ENCODE measurements around the gene G3BP2.
"Not testable (repeated sequence)": the region's sequence is repeated elsewhere in the genome, so short reads cannot be mapped to it uniquely, and the experiment has no call there.

Gene G3BP2

DNA sequence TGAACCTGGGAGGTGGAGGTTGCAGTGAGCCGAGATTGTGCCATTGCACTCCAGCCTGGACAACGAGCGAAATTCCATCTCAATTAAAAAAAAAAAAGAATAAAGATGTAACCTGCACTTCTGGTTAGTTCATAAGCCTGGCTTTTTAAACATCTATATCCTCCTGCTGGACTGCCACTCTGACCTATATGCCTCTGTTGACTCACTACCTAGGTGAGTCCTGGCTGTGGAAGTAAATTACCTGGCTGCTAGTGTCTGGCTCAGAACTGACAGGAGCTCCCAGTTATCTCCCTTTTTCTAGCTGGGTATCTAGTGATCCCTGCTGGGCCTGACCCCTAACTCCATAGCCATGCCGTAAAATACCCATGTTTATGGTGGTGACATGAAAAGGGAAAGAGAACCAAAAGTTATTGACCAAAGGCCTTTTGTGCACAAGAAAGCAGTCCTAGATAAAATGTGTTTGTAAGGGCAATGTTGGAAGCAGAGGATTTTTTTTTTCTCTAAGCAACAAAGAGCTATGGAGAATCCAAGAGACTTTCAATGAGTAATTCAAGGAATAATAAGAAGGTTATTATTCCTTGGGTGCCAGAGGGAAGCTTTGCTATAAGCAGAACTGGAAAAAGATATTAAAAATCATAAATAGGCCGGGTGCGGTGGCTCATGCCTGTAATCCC is 10.4 kb upstream of the G3BP2 start:
- no peak for DNase-seq

DNA sequence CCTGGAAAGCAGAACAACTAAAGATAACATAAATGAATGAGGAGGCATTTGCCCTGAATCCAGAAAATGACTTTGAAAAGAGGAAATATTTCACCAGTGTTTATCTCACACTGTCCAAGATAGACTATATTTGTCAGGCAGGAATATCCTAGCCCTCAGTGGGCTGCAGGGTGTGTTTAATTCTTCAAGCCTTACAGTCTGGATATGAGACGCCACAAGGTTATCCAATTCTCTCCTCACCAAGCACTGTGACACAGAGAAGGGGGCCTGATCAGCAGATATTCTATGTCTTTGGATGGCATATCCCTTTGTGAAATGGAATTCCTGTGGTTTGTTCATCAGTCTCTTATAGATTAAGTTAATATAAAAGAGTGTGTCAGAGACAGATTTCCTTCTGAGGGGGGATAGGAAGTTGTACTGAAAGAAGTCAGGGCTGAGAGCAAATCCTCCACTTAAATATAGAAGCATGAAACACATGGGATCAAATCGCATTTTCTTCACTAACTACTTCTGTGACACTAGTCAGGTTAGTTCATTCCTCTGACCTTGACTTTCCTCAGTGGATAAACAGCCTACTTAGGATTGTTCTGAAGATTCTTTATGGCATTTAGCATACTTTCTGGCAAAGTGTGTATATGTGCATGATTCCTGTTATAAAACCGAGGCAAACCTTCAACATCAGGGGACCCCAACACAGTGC is 6.8 kb upstream of the G3BP2 start:
- no peak for DNase-seq

DNA sequence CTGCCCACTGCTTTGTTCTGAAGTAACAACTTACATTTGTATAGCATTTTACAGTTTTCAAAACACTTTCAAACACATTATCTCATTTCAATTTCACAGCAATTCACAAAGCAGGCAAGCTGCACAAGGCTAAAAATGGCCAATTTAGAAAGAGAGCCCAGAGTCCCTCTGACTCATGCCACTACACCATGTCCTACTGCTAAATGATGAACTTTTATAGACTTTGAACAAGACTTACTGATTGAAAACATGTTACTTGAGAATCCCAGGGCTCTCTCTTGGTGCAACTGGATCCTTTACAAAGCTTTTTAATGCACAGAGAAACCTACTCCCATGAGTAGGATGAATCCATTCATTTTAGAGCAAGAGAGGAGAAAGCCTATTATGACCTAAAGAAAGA is 5.8 kb upstream of the G3BP2 start:
- no peak for DNase-seq

DNA sequence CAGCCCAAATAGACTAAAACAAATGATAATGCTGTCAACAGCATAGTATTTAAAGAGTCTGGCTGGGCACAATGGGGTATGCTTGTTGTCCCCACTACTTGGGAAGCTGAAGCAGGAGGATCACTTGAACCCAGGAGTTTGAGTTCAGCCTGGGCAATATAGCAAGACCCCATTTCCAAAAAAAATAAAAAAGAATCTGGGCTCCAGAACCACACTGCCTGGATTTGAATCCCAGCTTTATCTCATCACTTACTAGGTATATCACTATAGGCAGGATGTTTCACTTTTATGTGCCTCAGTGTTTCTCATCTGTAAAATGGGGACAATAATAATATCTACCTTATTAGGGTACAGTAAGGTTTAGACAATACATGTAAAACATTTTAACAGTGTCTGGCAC is 5.3 kb upstream of the G3BP2 start:
- DNase-seq, result no peak

DNA sequence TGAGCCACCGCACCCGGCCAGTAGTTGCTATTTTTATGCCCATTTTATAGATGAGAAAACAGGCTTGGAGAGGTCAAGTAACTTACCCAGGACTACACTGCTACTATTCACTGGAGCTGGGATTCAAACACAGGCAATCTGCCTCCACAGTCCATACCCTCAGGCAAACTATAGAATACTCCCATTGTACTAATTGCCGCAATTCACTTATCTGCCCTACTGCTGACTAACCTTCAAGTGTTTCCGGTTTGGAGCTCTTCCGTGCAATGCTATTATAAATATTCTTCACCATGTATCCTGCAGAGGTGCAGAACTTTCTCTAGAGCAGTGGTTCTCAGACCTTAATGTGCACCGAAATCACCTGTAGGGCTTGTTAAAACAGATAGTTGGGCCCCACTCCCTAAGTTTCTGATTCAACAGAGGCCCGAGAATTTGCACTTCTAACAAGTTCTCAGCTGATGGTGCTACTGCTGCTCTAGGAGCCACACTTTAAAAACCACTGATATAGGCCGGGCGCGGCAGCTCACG is 1.9 kb upstream of the G3BP2 start:
- DNase-seq, result no peak

DNA sequence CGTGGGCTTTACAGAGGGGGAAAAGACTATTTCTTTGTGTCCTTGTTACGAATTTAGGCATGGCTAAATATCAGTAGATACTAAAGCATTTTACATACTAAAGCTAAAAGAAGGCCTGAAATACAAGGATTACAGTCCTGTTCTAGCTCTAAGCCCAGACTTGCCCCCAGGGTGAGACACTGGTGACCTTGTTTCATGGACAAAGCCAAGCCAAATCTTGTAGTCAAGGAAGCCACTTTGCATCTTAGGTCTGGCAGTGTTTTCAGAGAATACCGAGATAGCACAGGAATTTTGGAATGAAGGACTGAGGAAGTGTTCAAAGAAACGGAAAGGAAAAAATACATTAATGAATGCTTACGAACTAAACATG is 733 bp upstream of the G3BP2 start:
- no peak for DNase-seq

DNA sequence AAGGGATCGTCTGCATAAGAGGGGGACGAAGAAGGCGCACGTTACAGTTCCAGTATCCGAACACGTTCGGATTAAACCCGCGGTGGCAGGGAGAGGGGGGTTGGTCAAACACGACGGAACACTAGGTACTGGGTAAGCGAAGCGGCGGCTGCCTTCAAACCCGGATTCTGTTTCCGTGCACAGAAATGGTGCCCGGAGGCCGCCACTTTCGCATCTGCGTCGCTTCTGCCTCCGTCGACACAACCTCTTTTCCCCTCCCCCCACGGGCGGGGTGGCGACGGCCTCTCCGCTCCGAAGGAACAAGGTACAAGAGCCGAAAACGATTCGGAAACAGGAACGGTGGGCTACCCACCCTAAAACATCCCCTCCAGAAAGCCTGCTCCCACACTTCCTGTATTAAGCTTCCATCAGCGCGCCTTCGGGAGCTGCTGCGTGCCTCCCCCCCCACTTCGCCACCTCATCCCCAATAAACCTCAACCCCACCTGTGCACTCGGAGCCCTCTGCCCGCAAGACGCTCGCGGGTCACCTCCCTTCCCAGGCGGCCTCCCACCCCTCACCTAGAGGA is 667 bp downstream of the G3BP2 start:
- no peak for DNase-seq

DNA sequence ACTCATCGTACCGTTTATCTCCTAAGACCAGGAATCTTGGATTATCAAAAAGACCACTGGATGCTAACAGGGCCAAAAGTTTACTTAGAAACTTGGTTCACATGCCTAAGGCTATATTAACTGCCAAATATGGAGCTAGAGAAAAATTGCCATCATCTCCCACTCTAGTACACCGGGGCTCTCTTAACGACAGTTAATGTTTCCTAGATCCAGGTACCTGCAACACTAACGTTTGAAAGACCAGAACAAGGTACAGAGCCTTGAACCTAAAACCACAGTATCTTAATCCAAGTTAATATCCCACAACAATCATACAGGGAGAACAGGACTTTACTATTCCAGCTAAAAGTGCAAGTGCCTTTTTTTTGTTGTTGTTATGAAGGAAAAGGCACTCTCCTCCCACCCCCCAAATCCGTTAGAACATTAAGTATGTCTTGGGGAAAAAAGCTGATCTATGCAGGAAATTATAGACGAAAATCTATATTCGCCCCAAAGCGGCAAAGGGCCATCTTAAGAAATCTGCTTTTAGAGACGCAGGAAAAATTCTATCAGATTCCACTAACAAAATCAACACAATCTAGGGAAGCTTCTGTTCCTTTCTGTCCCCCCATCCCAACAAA is 1.3 kb downstream of the G3BP2 start:
- DNase-seq, result no peak

DNA sequence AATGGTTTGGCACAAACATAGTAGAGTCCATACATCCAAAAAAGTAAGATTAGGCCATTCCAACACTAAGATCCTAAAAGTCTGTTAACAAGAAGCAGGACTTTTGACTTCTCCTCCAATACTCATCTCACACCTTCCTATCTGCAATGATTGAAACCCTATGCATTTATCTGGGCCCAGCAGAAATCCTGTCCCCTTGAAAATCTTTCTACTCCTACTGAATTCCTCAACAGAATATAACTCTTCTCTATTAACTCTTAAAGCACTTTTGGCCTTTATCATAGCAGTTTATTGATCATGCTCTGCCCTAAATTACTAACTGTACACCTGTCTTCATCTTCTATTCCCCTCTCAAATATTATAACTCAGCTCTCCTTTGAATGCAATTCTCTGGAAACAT is 4.6 kb downstream of the G3BP2 start:
- no peak for DNase-seq

DNA sequence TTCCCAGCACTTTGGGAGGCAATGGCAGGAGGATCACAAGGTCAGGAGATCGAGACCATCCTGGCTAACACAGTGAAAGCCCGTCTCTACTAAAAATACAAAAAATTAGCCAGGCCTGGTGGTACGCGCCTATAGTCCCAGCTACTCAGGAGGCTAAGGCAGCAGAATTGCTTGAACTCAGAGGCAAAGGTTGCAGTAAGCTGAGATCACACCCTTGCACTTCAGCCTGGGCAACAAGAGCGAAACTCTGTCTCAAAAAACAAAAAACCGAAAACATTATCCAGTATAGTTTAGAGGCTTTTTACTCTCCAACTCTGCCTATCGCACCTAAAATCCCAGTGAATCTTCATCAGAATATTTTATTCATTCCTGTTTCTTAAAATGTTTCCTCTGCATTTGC is 5.6 kb downstream of the G3BP2 start:
- not testable (repeated sequence) for DNase-seq

DNA sequence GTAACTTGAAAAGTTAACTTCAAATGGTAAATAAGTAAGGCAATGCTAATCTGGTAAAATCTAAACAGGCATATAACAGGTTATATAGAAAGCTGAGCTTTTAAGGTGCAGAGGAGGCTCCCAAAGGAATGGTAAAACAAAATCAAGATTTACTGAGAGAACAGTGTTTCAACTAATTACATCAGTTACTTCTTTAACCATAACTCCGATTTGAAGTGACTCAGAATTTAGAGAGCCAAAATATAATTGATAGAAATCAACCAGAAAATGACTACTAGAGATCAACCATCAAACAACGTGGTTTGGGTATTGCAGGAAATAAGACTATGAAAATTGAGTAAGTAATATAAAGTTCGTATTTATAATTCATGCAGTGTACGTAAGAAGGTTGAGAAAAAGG is 6.9 kb downstream of the G3BP2 start:
- DNase-seq, result no peak

DNA sequence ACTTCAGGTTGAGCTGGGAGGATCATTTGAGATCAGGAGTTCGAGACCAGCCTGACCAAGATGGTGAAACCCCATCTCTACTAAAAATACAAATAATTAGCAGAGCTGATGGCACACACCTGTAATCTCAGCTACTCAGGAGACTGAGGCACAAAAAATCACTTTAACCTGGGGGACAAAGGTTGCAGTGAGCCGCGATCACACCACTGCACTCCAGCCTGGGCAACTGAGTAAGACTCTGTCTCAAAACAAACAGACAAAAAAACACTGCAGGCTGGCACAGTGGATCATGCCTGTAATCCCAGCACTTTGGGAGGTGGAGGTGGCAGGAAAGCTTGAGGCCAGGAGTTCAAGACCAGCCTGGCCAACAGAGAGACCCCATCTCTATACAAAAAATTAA is 8.6 kb downstream of the G3BP2 start:
- not testable (repeated sequence) for DNase-seq

DNA sequence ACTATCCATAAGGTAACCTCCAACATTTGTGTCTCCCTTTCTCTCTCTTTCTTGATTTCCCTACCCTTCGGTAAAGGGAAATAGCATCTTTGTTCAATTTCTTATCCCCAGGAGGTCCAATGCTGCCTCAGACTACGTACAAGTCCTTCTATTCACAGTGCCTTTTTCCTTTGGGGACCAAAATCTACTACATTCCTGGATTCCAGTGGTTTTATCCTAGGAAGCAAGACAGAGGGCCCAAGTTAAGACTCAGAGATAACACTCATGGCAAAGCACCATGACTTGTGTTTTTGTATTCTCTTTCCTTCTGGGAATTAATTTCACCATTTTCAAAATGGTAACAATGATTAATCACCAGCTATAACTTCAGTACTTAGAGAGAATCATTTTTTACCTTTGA is 10.6 kb downstream of the G3BP2 start:
- no peak for DNase-seq

DNA sequence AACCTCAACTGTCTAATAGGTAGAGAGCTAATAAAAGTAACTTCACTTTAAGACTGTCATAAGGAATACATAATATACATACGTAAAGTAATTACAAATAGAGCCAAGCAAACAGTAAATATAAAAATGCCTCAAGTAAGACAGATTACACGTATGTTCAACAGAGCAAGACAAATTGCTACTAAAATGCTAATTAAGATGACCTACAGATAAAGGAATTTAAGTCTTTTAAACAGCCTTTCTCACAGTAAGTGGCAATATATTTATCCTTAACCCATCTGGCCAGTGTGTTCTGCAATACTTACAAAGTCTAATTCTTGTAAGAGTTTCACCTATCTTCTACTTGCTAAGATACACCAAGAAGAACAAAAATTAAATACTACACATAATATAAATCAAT is 12.7 kb downstream of the G3BP2 start:
- DNase-seq, result no peak

DNA sequence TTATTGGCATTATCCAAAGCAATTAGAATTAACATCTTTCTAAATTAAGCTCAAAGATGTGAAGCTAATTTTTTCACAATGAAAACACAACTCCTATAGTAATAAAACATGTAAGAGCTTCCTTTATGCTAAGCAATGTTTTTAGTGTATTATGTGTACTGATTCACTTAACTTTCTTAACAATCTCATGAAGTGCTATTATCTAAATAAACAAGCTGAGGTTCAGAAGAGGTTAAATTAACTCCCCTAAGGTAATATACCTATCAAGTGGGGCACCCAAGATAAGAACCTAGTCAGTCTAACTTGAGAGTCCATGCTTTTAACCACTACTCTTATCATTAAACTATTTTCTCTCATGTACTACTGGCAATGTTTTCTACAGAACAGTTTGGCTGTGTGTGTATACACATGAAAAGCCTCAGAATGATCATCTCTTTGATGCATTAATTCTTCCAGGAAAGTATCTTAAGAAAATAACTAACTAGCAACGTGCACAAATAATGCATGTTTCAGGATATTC is 13.6 kb downstream of the G3BP2 start:
- DNase-seq, result no peak

DNA sequence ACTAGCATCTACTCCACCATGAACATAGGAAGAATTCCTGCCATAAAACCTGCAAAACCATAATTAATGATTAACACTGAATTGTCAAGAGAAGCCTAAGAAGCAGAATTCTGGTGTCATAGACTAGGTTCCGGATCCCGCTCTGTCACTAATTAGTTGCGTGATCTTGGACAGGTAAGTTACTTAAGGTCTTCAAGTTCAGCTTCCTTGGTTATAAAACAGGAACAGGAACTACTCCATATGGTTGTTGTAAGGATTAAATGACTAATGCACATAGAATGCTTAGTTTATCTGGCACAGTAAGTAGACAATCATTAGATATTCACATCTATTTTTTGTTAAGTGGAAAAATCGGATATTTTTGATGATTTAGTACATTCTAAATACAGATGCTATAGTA is 14.3 kb downstream of the G3BP2 start:
- no peak for DNase-seq

DNA sequence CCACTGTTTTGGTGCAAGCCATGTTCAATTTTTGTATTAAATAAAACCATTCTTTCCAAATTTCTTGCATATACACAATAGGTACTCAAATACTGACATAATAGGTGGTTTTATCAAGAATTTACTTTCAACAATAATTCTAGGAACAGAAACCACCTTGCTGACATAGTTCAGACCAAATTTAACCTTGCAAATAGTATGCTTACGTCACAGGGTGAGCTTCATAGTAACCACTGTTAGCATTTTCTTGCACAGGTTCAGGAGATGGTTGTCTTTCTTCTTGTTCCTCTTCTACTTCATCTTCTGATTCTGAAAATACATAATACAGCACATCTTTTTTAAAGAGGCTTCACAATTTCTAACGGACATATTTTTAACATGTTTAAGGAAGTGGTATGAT is 17.6 kb downstream of the G3BP2 start:
- DNase-seq, result no peak

DNA sequence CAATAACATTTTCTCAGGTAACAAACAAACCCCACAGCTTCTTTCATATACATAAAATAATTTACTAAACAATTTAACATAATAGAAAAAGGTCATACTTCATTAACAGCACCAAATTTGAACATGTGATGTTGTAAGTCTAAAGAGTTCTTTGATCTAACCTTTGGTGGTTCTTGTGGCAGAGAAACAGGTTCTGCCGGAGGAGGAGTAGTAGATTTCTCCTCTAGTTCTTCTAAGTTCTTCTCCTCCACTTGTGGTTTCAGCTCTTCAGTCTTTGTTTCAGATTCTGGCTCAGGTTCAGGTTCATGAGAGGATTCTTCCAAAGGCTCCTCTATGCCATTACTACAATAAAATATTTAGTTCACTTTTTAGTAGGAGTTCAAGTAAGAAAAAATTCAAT is 18.3 kb downstream of the G3BP2 start:
- DNase-seq, result no peak

DNA sequence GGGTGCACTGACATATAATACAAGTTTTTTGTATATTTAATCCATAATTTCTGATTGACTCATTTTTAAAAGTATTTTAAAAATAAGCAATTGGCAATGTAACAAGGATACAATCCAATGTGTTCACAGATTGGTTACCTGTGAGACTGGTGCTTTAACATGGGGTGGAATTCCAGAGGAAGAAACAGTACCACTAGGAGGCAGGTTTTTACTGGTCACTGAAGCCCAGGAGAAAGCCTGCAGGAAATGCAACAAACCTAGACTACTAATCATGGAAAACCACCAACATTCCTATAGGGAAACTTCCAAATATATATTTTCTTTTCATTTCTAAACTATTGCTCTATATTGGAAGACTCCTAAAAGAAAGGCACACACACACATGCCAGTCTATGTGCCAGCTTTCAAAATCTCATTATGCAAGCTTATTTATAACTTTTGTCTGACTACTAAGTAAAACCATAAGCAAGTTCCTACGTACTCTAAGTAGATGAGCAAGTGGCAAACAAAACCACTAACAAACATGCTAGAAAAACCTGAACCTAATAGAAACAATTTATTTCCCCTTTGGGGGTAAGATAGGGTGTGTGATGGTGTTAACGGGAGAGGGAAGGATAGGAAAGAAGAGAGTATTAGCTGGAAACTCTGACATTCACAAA is 19.2 kb downstream of the G3BP2 start:
- DNase-seq, result no peak

DNA sequence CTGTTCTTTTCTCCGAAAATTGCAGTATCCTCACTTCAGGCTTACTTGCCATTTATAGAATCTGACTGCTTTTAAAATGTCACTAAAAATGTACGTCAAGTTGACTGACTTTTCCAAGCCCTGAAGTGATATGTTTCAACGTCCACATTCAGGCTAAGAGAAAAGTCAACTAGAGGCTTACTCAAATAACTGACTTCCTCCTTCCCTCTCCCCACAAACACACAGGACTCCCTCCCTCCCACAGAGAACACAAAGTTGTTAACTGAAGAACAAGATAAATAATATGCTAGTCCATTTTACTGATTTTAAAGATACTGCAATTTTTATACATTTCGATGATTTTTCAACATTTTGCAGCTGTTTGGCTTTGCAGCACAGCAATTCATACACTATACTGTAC is 29.1 kb downstream of the G3BP2 start:
- DNase-seq, result no peak

DNA sequence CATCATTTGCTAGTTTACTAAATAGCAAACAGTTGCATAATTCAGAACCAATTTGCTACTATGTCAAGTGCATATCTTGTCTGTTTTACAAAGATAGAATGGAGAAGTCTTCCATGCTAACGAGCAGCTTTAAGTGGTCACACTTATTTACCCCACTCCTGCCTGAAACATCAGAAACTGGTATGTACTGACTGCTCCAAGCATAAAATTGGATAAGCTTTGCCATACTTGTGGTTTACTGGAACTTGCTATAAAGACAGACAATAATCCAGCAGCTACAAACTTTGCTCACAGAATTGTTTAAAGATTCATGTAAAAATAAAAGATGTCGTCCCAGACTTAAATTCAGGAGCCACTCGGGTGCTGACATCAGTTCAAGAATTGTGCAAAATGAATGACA is 29.6 kb downstream of the G3BP2 start:
- DNase-seq, result no peak

DNA sequence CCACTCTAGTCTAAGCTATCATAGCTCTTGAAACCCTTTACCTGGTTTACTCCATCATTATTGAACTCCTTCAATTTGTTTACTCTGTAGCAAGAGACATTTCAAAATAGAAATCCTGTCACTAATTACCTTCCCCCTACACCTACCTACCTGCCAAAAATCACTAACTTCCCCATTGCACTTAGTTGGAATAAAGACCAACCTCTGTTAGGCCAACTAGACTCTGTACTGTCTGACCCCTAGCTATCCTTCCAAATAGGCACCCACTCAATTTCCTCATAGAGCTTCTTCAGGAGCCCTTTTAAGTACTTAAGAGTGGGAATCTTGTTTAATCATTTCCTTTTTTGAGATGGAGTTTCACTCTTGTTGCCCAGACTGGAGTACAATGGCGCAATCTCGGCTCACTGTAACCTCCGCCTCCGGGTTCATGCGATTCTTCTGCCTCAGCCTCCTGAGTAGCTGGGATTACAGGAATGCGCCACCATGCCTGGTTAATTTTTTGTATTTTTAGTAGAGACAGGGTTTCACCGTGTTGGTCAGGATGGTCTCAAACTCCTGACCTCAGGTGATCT is 34.0 kb downstream of the G3BP2 start:
- no peak for DNase-seq

DNA sequence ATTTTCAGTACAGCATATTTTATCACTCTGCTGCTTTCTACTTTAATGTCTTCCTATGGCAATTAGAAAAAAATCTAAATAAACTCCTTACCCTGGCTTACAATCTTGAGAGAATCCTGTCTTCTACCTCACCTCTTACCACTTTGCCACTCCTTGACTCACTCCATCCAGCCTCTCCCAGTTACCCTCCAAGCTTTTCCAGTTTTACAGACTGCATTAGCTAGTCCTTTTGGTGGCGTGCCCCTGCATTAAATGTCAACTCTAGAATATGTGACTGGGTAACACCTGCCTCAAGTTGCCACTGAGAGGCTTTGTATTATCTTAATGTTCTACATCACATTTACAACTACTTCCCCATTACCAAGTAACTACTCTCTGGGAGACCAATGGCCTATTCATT is 35.4 kb downstream of the G3BP2 start:
- no peak for DNase-seq
